Progenitor cell of endocrine pancreas (in vitro differentiated cells): ENCODE results near the gene KAZN. TPM values are rescaled to one million over a fixed set of nuclear protein-coding genes. Genes with fewer than 3 reads are reported as not detected.

ENCODE experiments used
- DNase-seq: peaks from one replicate; pipeline ENCODE4 v3.0.0; 2021; ENCODE audit warnings: low spot score; ENCODE audit not compliant: unreplicated experiment
- H3K27ac Mint-ChIP-seq: 2 replicates; pipeline ENCODE4 v1.8.0; 2021; ENCODE audit warnings: mild to moderate bottlenecking, moderate library complexity, mixed read lengths
- H3K27me3 Mint-ChIP-seq: 2 replicates; pipeline ENCODE4 v1.8.0; 2021; ENCODE audit warnings: mixed read lengths
- H3K36me3 Mint-ChIP-seq: 2 replicates; pipeline ENCODE4 v1.8.0; 2022; ENCODE audit warnings: mixed read lengths; ENCODE audit not compliant: insufficient read depth
- H3K4me1 Mint-ChIP-seq: 2 replicates; pipeline ENCODE4 v1.8.0; 2021; ENCODE audit warnings: low read depth, mixed read lengths
- H3K4me3 Mint-ChIP-seq: 2 replicates; pipeline ENCODE4 v1.8.0; 2021; ENCODE audit warnings: low read depth, mild to moderate bottlenecking, moderate library complexity, mixed read lengths
- H3K9me3 Mint-ChIP-seq: 2 replicates; pipeline ENCODE4 v1.8.0; 2021; ENCODE audit warnings: low read depth, mixed read lengths
- total RNA-seq: library from RNA; stranded (reverse); gene quantifications from 2 replicates; pipeline ENCODE4 v1.2.1, GENCODE V29; 2021
- TF ChIP-seq, protein P1 (sequence below): fragments of 200-600 bp; sonication (generic); IDR thresholded peaks from one replicate; pipeline ENCODE4 v1.5.0; 2021; ENCODE audit warnings: antibody characterized with exemption, mild to moderate bottlenecking; ENCODE audit not compliant: unreplicated experiment

KAZN gene
- total RNA-seq, 1 donor from 2014 or later: 12.9 TPM

DNA sequence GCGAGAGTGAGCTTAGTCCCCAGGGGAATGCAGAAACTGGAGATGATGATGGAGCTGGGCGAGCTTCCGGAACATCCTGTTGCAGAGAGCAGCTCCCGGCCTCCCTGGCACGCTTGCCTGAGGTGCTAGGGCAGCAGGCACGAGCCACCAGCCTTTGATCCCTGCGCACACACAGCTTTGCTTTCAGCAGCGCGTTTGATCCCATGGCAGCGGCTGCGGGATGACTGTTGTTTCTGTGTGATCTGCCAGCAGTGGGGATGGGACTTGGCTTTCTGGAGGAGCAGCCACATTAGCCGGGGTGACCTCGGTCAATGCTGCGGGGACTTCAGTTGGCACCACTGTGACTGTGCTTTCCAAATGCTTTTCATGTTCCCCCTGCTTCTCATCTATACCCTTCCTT is 193.2 kb downstream of the KAZN start:
- peaks cover 4% of the 10 kb centered on the region for H3K36me3 Mint-ChIP-seq
- H3K4me1 Mint-ChIP-seq: peaks cover 33% of the 10 kb centered on the region

DNA sequence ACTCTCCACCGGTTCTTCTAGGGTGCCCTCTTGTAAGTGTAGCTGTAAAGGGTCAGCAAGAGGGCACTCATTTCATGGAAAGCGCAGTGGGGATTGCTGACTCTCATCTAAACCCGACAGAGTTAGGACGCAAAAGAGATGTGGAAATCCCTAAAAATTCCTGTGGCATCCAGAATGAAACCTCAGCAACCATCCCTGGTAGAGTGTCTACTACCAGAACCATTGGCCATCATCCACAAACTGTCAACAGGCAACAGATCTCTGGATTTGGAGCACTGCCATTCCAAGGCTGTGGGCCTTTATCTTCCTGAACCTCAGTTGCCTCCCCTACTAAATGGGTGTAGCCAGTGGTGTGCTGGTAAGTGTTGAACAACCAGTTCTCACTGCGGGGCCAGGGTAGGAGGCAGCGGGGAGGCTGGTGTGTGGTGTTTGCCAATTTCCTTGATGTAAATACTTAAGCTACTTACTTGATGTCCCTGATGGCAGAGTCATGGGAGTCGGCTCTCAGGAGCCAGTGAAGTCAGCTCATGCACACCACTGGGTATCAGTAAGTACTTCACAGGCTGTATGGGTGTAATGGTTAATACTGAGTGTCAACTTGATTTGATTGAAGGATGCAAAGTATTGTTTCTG is 195.8 kb downstream of the KAZN start:
- H3K4me3 Mint-ChIP-seq: no peak overlapping the region
- H3K36me3 Mint-ChIP-seq: peaks cover 5% of the 10 kb centered on the region
- H3K27me3 Mint-ChIP-seq: no peaks in the 10 kb centered on the region
- H3K27ac Mint-ChIP-seq: no peak overlapping the region
- DNase-seq: no peak
- H3K9me3 Mint-ChIP-seq: peaks cover 5% of the 10 kb centered on the region
- peaks cover 10% of the 10 kb centered on the region for H3K4me1 Mint-ChIP-seq
- TF ChIP-seq, protein P1, sequence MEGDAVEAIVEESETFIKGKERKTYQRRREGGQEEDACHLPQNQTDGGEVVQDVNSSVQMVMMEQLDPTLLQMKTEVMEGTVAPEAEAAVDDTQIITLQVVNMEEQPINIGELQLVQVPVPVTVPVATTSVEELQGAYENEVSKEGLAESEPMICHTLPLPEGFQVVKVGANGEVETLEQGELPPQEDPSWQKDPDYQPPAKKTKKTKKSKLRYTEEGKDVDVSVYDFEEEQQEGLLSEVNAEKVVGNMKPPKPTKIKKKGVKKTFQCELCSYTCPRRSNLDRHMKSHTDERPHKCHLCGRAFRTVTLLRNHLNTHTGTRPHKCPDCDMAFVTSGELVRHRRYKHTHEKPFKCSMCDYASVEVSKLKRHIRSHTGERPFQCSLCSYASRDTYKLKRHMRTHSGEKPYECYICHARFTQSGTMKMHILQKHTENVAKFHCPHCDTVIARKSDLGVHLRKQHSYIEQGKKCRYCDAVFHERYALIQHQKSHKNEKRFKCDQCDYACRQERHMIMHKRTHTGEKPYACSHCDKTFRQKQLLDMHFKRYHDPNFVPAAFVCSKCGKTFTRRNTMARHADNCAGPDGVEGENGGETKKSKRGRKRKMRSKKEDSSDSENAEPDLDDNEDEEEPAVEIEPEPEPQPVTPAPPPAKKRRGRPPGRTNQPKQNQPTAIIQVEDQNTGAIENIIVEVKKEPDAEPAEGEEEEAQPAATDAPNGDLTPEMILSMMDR: no peak

More for the DNA sequence above, 193.2 kb downstream of the KAZN start:
- Mint-ChIP-seq H3K9me3 (peaks cover 3% of the 10 kb centered on the region), H3K27me3 (no peaks in the 10 kb centered on the region), H3K4me3 (no peak overlapping the region), H3K27ac (no peak overlapping the region)
- TF ChIP-seq, protein P1: no peak
- DNase-seq: no peak

DNA sequence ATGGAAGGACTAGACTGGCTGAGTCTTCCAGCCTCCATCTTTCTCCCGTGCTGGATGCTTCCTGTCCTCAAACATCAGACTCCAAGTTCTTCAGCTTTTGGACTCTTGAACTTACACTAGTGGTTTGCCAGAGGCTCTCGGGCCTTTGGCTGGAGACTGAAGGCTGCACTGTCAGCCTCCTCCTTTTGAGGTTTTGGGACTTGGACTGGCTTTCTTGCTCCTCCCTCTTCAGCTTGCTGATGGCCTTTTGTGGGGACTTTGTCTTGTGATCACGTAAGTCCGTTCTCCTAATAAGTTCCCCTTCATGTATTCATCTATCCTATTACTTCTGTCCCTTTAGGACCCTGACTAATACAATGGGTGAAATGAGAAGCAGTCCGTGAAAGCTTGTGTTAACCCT is 196.4 kb downstream of the KAZN start:
- H3K4me3 Mint-ChIP-seq: no peak overlapping the region
- H3K4me1 Mint-ChIP-seq: peaks cover 9% of the 10 kb centered on the region
- TF ChIP-seq, protein P1: no peak
- no peak for DNase-seq
- peaks cover 5% of the 10 kb centered on the region for H3K36me3 Mint-ChIP-seq
- no peaks in the 10 kb centered on the region for H3K27me3 Mint-ChIP-seq
- peaks cover 5% of the 10 kb centered on the region for H3K9me3 Mint-ChIP-seq
- no peak overlapping the region for H3K27ac Mint-ChIP-seq

DNA sequence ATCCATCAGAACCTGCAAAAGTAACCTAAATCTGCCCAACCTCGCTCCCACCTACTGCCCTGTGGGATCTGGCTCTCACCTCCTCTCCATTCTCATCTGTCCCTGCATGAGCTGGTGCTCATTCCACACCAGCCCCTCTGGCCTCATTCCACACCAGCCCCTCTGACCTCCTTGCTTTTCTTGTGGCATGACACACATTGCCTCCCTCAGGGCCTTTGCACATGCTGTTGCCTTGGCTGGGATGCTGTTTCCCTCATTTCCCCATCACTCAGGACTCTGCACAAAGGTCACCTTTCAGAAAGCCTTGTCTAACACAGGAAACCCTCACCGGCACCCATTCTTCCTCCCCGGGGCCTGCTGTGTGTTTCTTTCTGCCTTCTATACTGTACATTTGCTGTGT is 197.1 kb downstream of the KAZN start:
- Mint-ChIP-seq H3K27me3 (no peaks in the 10 kb centered on the region), H3K4me1 (peaks cover 9% of the 10 kb centered on the region), H3K36me3 (peaks cover 5% of the 10 kb centered on the region), H3K27ac (no peak overlapping the region), H3K4me3 (no peak overlapping the region), H3K9me3 (peaks cover 5% of the 10 kb centered on the region)
- TF ChIP-seq, protein P1: no peak
- no peak for DNase-seq

DNA sequence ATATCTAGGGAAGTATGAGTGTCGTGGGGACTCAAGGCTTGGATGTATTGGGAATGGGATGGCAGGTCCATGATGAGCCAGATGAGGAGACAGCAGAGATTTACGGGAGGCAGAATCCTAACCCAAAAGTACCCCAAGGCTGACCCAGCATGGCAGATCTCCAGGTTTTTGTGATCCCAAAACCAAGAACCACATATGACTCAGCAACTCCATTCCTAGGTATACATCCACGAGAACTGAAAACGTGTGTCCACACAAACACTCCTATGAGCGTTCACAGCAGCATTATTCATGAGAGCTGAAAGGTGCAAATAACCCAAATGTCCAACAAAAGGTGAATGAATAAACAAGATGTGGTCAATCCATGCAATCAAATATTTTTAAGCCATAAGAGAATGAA is 201.5 kb downstream of the KAZN start:
- peaks cover 5% of the 10 kb centered on the region for H3K9me3 Mint-ChIP-seq
- no peaks in the 10 kb centered on the region for H3K4me1 Mint-ChIP-seq
- peaks cover 6% of the 10 kb centered on the region for H3K36me3 Mint-ChIP-seq
- TF ChIP-seq, protein P1: no peak
- H3K27ac Mint-ChIP-seq: no peak overlapping the region
- no peak for DNase-seq
- no peaks in the 10 kb centered on the region for H3K27me3 Mint-ChIP-seq
- no peak overlapping the region for H3K4me3 Mint-ChIP-seq
